ENCODE results near the gene GRIN2C.

- no peak for TF ChIP-seq CTCF (IDR thresholded peaks at IDR 0.05)
- TF ChIP-seq ZFX (IDR thresholded peaks at IDR 0.05; ENCODE audit: borderline replicate concordance): no peak
Observed at GRCh38 chr17:74831444-74832146, 28.1 kb downstream of the GRIN2C start.

Data from 22Rv1 (cell line).